ENCODE results near the gene FAM174C.
"Not testable (repeated sequence)": the region's sequence is repeated elsewhere in the genome, so short reads cannot be mapped to it uniquely, and the experiment has no call there.

Gene FAM174C

DNA sequence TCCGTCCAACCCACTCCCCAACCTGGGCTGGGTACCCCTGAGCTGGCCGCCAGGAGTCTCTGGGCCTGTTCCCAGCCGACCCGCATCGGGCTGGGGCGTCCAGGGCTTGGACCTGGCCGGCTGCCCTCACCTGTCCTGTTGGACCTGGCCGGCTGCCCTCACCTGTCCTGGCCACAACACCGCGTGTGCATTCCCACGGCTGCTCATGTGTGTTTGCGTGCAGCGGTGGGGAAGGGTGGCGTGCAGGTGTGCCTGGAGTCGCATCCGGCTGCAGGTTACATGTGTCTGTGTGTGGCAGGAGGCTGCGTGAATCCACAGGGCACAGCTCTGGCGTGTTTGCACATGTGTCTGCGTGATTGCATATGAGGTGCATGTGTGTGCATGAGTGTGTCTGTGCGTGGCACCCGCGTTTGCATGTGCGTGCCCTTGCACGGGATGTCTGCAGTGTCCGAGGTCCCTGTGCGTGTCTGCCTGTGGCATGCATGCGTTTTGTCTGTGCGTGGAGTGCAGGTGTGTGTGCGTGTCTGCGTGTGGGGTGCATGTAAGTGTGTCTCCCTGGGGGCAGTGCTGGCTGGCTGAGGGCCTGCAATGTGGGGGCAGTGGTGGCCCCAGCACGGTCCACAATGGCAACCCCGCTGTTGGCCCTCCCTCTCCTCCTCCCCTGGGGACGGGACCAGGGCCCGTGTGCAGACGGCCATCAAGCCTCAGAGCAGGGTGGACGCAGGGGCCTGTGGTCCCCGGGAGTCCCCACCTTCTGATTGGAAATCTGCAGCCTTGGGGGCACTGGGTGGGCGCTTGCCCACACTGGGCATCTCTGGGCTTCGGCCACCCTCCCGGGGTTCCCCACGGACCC, 13.7 kb downstream of the FAM174C start:
- FAIRE-seq: no peak

DNA sequence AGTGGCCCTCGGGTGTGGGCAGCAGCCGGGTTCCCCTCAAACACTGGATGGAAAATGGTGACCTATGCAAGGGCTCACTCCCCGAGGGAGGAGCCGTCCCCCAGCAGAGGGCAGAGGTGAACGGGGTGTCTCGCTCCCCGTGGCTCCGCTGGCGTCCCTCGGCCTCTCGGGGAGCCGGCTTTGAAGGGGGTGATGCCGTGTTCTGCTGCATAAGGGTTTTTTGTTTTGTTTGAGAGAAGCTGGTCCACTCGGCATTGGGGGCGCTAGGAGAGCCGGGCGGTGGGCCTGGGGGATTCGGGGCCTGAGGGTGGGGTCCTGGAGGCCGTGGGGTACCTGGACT, 14.3 kb downstream of the FAM174C start:
- no peak for FAIRE-seq

DNA sequence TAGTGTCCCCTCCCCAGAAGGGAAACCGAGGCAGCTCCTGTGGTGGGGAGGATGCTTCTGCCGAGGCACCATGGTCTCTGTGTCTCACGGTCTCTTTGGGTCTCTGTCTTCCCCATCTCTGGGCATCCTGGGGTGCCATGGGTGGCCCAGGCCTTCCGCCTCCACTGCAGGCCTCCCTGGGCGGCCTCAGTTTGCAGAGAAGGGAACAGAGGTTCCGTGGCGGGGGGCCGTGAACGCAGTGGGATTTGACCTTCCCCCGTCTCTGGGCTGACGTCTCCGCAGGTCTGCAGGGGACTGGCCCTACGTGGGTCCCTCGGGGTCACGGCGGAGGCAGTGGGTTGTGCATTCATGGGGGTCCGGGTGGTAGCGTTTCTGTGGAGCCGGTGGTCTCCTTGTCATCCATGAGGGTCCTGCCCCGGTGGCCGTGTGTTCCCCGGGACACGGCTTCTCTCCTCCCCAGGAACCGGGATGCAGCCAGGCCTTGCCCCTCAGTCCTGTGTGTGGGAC, 14.9 kb downstream of the FAM174C start:
- no peak for FAIRE-seq

DNA sequence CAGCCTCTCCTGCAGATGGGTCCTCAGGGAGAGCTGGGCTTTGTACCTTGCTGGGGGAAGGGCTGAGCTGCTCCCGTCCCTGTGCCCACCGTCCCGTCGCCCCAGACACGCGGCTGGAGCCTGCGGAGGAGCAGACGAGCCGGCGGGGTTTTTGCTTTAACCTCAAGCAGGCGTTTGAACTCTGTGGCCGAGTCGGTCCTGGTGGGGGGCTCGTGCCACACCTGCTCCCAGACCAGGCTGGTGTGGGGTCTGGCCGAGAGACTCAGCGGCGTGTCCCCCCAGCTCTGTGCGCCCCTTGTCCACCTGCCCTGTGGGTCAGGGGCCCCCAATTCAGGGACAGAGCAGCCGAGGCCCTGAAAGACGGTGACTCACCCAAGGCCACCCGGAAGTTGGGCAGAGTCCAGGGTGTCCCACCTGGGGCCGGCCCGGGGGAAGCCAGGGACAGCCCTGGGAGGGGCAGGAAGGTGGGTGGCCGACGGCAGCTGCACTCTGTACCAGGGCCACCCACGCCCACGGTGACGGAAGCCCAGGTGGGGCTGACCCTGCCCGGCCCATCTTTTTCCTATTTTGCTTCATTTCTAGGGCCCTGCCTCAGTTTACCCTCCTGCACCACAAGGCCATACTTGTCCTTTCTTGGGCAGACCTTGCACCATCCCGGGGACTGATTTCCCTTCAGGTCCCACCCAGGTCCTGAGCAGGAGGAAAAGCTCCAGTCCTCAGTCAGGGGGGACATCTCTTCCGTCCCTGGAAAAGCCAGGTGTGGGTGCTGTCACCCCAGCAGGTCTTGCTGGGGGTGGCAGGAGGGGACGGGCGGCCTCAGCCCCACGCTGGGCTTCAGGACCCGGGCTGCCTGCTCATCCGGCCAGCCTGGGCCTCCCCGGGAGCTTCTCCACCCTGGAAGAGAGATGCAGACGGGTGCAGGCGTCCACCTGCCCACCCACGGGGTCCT, 15.6 kb downstream of the FAM174C start:
- no peak for FAIRE-seq

DNA sequence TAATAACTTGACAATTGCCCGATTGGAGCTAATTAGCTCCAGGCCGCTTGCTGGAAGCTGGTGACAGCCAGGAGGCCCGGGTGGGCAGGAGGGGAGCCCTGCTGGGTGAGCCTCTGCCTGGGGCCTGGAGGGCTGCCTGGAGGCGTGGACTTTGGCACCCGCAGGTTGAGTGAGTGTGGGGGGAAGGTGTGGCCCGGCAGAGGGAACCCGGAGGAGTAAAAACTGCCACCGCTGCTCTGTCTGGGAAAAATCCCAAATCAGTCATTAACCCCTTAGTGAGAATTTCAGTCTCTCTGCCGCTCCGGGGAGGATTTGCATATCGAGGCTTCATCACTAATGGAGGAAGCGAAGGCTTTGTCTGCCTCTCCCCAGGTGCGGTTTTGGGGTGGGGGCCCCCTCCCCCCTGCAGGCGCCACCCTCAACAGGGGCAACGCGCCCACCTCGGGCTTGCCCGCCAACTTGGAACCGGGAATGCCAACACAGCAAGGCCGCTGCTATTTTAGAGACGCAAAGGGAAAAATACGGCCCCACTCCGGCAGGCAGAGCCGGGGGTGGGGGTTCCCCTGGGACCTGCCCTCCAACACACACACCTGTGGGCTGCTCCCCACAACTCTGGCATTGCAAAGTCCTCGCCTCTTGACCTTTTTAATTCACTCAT, 16.6 kb downstream of the FAM174C start:
- no peak for FAIRE-seq

DNA sequence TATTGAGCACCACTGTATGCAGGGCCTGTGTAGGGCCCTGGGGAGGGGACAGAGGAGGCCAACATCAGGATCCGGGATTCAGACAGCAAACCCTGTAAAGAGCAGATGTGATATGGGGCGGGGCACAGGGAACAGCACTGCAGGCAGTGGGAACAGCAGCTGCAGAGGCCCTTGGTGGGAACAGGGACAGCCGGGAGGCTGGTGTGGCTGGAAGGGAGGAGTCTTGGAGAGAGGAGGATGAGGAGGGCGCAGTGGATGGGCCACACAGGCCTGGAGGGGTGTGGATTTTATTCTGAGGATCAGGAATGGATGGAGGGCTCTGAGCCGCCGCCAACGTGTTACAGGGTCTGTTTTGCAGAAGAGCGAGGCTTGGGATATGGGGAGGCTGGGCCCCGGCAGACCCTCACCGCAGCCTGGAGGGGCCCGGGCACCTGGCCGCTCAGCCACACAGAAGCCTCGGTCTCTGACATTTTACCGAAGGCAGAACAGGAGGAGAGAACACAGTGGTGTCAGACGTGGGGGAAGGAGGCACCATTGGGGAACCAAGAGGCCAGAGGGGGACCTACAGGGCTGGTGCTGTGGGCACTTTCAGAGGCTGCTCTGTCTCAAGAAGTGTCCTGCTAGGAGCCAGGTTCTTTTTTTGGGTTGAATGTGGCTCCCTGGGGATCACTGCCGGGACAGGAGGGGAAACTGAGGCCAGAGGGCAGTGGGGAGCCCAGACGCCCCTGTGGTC, 17.3 kb downstream of the FAM174C start:
- FAIRE-seq: no peak

DNA sequence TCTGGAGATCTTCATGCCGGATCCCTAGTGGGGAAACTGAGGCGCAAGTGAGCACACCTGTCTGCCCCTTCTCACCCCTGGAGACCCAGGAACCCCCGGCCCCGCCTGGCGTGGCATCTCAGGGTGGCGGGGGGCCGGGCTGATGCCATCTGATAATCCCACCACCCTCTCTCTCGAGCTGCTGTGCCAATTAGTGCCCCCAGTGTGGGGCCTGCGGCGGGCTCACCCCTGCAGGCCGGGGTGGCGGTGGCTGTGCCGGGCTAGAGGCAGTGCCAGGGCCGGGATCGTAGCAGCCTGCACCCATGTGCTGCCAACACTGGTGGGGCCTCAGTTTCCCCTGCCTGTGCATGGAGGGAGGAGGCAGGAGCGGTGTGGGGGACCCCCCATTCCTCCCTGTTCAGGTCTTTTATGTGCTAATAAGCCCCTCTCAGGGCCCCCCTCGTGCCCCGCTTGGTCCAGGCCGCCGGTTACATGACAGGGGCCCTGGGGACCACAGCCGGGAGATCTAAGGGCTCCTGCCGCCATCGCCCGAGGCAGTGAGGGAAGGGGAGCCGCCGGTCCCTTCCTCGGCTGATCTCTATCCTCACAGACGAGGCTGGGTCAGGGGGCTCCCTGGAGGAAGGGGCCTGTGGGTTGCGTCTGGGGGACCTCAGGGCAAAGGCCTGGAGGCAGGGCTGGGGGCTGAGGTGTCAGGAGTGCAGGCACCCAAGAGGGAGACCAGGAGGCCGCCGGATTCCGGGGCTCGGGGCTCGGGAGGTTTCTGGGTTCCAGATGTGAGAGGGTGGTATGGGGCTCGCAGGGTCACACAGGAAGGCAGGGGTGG, 18.7 kb downstream of the FAM174C start:
- FAIRE-seq: no peak

DNA sequence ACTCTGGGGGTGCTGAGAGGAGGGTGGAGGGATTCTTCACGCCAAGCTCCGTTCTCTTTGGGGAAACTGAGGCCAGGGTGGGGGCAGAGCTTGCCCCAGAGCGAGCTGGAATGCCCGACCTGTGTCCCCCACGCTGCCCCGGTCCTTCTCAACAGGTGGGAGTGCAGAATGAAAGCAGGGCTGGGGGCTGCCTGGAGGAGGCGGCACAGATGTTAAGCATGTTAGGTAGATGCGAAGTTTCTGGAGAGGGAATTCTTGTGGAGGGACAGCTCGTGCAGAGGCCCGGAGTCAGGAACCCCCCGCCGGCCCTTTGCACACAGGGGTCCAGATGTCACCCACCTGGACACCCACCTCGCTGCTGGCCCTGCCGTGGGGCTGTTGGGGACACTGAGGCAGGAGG, 19.4 kb downstream of the FAM174C start:
- no peak for FAIRE-seq

DNA sequence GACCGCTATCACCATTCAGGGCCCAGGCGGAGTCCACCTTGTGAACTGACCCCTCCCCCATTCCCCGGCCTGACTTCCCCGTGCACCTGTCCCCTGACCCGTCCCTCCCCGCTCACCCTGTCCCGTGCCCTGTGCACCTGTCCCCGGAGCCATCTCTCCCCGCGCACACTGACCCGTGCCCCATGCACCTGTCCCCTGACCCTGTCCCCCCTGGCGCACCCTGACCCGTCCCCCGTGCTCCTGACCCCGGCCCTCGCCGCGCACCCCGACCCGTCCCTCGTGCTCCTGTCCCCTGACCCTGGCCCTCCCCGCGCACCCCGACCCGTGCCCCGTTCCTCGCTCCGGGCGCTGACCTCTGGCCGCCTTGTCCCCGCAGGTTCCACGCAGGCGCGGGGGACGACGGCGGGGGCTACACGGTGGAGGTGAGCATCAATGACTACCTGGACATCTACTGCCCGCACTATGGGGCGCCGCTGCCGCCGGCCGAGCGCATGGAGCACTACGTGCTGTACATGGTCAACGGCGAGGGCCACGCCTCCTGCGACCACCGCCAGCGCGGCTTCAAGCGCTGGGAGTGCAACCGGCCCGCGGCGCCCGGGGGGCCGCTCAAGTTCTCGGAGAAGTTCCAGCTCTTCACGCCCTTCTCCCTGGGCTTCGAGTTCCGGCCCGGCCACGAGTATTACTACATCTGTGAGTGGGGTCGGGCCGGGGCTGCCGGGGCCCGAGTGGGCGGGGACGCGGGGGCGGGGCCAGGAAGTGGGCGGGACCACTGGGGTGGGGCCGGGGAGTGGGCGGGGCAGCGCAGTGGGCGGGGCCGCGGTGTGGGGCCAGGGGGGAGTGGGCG, 20.1 kb downstream of the FAM174C start:
- no peak for FAIRE-seq

DNA sequence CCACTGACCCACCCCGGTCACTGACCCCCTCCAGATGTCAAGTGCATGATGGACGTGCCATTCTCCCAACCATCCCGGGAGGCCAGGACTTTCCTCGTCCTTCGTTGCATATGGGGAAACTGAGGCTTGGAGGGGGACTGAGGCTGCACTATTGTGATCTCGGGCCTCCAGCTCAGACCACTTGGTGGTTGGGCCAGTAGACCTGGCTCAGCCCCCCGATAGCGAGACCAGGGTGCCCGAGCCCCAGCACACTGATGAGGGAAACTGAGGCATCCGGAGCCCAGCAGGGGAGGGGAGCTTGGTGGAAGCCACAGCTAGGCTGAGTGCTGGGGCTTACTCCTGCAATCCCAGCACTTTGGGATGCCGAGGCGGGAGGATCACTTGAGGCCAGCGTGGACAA, 20.7 kb downstream of the FAM174C start:
- FAIRE-seq: no peak

DNA sequence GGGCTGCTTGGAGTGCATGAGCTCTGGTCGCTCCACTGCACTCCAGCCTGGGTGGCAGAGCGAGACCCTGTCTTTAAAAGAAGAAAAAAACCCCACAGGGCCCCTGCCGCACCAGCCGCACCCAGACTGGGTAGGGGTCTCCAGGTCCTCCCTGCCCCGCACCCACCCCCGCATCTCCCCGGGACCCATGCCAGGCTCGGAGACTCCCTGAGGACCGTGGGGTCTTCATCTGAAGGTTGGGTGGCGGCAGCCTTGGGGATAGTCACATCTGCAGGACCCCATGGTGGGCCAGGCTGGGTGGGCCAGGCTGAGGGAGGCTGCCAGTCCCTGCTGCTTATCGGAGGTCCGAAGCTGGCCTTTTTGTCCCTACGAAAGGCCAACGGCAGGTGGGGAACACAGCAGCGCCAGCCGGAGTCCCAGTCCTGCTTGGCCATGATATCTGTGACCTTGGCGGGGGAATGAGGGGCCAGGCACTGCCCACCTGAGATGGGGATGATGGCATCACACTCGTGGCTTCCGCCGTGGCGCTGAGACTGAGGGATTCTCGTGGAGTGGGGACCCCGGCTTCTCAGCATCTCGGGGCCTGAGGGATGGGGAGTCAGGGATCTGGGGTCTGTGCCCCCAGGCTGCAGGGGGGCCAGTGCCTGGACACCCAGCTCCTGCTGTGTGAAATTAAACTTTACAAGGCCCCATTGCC, 21.4 kb downstream of the FAM174C start:
- no peak for FAIRE-seq

DNA sequence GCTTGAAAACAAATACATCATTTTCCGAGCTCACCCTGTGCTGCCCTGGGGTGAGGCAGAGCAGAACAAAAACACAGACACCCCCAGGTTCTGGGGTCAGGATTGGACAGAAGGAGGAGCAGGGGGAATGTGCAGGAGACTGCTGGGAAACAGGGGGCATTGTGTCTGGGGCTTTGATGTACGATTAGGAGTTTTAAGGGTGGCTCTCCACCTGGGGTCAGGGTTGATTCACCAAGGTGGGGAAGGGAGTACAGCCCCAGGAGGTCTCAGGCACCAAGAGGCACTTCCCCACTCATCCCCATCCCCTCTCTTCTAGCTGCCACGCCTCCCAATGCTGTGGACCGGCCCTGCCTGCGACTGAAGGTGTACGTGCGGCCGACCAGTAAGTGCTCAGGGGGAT, 22.9 kb downstream of the FAM174C start:
- FAIRE-seq: no peak

DNA sequence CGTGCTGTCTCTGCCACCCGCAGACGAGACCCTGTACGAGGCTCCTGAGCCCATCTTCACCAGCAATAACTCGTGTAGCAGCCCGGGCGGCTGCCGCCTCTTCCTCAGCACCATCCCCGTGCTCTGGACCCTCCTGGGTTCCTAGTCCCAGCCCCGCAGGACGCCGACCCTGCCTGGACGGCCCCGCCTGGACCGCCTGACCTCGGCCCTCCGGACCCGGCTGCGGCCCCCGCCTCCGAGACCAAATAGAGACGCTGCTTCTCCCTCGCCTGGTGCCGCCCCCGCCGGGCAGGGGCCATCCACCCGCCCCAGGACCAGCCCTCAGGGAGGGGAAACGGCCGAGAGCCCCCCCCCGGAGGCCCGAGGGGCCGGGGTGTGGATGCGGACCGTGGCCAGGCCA, 24.5 kb downstream of the FAM174C start:
- FAIRE-seq: no peak

DNA sequence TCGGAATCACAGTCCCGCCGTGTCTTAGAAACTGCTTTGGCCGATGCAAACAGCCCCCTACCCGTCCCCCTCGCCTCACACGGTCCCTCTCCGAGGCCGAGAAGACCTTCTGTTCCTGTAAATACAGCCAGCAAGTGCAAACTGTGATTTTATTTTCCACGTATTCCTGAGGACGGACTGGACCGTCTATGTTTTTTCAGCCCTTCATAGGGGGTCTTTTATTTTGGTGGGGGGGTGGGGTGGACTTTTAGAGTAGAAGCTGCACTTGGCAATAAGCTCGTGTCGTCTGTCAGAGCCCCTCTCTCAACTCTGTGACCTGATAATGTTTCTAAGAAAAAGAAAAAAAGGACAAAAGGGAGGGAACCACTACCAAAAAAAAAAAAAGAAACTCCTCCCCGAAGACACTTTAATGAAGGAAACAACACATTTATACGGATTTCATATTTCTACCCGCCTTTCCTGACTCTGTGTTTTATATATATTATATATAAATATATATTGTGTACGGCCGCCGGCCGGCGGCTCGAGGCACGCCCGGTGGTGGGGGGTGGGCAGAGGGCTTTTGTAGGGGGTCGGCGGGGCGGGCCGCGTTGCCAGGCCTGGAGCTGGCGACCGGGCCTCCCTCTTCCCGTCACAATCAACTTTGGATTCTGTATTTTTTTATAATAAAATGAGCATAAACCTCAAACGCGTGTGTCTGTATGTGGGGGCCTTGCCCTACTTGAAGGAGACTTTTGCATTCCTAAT, 25.6 kb downstream of the FAM174C start:
- no peak for FAIRE-seq

DNA sequence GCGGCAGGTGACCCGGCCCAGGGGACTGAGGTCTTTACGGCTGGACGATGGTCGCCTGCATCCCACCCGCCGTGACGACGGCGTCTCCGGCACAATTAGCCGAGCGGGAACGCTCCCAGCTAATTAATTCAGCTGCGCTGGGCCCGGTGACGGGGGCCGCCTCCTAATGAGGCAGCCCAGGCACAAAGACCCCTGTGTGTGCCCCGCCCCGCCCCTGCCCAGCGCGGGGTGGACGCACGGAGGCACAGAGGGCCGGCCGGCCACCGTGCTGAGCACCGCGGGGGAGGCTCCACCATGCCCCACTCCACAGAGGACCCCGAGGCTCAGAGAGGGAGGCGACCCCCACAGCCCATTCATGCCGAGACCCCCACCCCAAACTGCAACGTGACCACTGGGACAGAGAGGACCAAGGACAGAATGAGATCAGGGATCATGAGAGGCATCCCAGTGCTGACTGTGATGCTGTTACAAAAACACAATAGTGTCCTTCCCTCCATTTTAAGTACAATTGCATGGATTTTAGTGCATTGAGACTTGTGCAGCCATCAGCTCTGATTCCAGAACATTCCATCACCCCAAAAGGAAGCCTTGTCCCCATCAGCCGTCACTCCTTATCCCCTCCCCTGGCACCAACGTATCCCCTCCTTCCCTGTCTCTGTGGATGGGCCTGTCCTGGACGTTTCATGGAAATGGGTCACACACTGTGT, 27.4 kb downstream of the FAM174C start:
- no peak for FAIRE-seq

DNA sequence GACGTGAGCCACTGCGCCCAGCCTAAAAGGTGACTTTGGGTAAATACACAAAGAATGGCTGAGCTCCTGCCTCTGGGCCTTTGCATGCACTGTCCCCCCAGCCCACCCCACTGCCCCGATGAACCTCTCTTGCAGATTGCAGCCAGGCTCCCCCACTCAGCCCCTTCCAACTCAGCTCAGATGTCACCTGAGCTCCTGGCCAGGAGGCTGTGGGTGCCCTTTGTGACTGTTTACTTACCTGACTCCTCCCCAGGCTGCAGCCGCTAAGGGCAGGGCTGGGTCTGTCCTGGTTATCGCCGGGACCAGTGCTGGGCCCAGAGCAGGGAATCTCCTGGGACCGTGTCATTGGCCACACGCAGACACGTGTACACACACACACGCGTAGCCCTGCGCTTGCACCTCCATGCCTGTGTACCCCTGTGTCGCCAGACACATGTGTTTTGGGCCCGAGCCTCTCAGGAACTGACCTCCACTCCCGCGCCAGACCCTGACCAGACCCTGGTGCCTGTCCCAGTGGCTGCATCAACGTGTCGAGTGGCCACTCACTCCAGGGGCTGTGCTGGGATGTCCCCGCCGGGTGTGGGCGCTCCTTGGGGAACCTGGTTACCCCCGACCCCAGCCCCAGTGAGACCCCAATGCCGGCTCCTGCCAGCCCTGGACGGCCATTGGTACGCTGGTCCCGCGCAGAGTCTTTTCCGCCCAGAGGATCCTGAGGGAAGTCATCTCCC, 29.0 kb downstream of the FAM174C start:
- no peak for FAIRE-seq

DNA sequence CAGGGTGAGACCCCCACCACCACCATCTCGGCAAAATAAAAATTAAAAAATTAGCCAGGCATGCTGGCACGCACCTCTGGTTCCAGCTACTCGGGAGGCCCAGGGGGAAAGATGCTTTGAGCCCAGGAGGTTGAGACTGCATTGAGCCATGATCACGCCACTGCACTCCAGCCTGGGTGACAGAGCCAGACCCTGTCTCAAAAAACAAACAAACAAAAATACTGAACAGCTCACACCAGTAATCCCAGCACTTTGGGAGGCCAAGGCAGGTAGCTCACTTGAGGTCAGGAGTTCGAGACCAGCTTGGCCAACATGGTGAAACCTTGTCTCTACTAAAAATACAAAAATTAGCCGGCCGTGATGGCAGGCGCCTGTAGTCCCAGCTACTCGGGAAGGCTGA, 30.0 kb downstream of the FAM174C start:
- not testable (repeated sequence) for FAIRE-seq

DNA sequence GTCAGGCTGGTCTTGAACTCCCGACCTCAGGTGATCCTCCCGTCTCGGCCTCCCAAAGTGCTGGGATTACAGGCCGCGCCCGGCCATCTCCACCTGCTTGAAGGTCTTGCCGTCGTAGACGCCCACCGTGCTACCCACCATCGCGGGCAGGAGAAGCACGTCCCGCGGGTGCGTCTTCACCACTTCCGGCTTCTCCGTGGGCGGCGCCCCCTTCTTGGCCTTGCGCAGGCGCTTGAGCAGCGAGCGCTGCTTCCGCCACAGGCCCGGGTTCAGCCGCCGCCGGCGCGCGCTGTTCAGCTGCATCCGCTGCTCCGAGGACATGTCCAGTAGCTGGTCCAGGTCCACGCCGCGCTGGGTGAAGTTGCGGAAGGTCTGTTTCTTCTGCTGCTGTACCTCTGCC, 32.0 kb downstream of the FAM174C start:
- no peak for FAIRE-seq

All from islet of Langerhans (tissue), 1 donor.